ENCODE results near the gene SMAD3. TPM values are rescaled to one million over a fixed set of nuclear protein-coding genes. Genes with fewer than 3 reads are reported as not detected.

SMAD3 gene
- total RNA-seq, 4 donors from 2014 or later = 21.2 to 32.3 (median 24.2) TPM

DNA sequence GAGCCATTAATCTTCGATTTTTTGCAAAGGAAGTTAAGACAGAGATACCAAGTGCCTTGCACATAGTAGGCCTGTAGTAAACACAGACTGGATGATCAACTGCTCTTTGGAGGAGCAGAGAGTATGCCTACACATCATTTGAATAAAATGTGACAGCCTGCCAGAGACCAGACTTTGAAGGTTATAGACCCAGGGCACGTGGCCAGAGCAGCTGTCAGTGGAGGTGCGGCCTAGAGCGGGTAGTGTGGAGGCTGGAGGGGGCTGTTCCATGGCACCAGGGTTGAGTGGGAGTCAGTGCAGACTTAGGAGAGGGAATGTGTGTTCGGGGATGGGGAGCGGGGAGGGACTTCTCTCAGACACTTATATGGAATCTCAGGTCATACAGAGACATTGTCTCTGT lies 80.8 kb downstream of the SMAD3 start:
- DNase-seq (ENCODE audit: extremely low spot score) = no peak
- peaks cover 79 to 100% (median 97%) of the 10 kb centered on the region in 4 donors for H3K4me1 ChIP-seq

DNA sequence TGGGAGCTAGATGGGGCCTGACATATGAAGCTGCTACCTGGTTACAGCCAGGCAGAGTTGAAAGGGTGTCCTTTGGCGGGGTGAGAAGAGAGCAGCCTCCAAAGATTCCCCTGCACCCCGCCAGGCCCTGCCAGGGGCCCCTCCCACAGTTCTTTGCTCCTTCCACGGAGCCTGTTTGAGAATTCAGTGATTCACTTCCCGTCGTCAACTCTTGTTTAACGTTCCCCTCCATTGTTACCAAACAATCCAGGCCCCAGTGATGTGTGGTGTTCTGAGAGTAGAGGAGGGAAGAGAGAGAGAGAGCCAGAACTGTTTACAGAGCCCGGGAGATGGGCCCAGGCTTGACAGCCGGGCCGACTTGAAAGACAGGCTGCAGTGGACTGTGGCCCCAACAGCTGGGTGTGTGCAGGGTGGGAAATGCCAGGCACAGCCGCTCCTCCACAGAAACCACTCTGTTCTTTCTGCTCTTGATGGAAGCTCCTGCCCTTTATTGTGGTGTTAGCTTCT lies 81.5 kb downstream of the SMAD3 start:
- intact Hi-C loops (cut with DNase I) = no loop called here
- Histone ChIP-seq H3K36me3 (no peaks in the 10 kb centered on the region), H3K27me3 (no peaks in the 10 kb centered on the region), H3K27ac (replicated peaks in 1 of 4) (peak overlapping the region; percentile 84 to 87 (median 86)), H3K4me3 (no peak overlapping the region), H3K4me1 (peaks cover 75 to 93% (median 90%) of the 10 kb centered on the region in 4 donors), H3K9me3 (no peaks in the 10 kb centered on the region)
- TF ChIP-seq POLR2AphosphoS5 (IDR thresholded peaks at IDR 0.05) (peak; percentile 68 to 71), POLR2A (IDR thresholded peaks at IDR 0.05; ENCODE audit: low read depth) (no peak)
- no peak for DNase-seq (ENCODE audit: extremely low spot score)
- 11% methylated on average over 10 of the region's 10 CpGs for WGBS

More for the DNA sequence above, 80.8 kb downstream of the SMAD3 start:
- WGBS = 51% methylated on average over 6 of the region's 6 CpGs
- intact Hi-C loops (cut with DNase I) = no loop called here
- no peaks in the 10 kb centered on the region for H3K36me3 ChIP-seq
- H3K27ac ChIP-seq (replicated peaks in 1 of 4) = peak overlapping the region; percentile 84 to 87 (median 86)
- TF ChIP-seq CTCF (IDR thresholded peaks at IDR 0.05) = no peak
- TF ChIP-seq POLR2A (IDR thresholded peaks at IDR 0.05; ENCODE audit: low read depth) = no peak
- no peak for TF ChIP-seq EP300 (IDR thresholded peaks at IDR 0.05)
- no peak for TF ChIP-seq POLR2AphosphoS5 (IDR thresholded peaks at IDR 0.05)
- no peaks in the 10 kb centered on the region for H3K27me3 ChIP-seq
- no peaks in the 10 kb centered on the region for H3K9me3 ChIP-seq
- H3K4me3 ChIP-seq = no peak overlapping the region

- intact Hi-C loops (cut with DNase I) = no loop called here
- no peak for DNase-seq (ENCODE audit: extremely low spot score)
- WGBS = 59% methylated on average over 7 of the region's 7 CpGs
Measured at GRCh38 chr15:67147396-67147949, 82.1 kb downstream of the SMAD3 start.

DNA sequence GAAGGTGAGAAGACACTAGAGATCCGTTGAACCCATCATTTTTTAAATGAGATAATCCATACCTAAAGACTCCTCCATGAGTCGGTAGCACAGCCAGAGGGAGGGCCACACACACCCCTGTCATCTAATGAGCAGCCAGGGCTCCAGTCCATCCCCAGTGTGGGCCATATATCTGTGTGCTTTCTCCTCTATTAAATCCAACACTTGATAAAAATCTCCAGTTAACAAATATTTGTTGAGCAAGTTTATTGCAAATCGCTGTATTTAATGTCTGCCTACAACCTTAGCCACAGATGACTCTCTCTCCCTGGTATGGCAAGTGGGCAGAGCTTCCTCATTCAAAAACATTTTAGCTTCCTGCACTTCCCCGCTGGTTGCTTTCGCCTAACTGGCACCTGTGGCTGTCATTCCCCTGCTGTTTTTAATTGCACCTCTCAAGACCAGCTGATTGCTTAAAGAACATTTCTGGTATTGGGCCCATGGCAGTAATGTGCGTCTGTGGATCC lies 82.8 kb downstream of the SMAD3 start:
- Histone ChIP-seq H3K9me3 (no peaks in the 10 kb centered on the region), H3K27me3 (no peaks in the 10 kb centered on the region), H3K27ac (replicated peaks in 1 of 4) (peak overlapping the region; percentile 84 to 87 (median 86)), H3K4me1 (peaks cover 62 to 83% (median 77%) of the 10 kb centered on the region in 4 donors), H3K36me3 (no peaks in the 10 kb centered on the region), H3K4me3 (no peak overlapping the region)
- TF ChIP-seq CTCF (IDR thresholded peaks at IDR 0.05) (no peak), EP300 (IDR thresholded peaks at IDR 0.05) (no peak), POLR2AphosphoS5 (IDR thresholded peaks at IDR 0.05) (no peak), POLR2A (IDR thresholded peaks at IDR 0.05; ENCODE audit: low read depth) (no peak)
- 75% methylated on average over 6 of the region's 6 CpGs for WGBS
- no peak for DNase-seq (ENCODE audit: extremely low spot score)
- intact Hi-C loops (cut with DNase I) = no loop called here

More at GRCh38 chr15:67147396-67147949, 82.1 kb downstream of the SMAD3 start:
- Histone ChIP-seq H3K27ac (replicated peaks in 1 of 4) (peak overlapping the region; percentile 84 to 87 (median 86)), H3K4me1 (peaks cover 69 to 87% (median 84%) of the 10 kb centered on the region in 4 donors), H3K9me3 (no peaks in the 10 kb centered on the region), H3K4me3 (no peak overlapping the region), H3K36me3 (no peaks in the 10 kb centered on the region), H3K27me3 (no peaks in the 10 kb centered on the region)
- TF ChIP-seq EP300 (IDR thresholded peaks at IDR 0.05) = no peak

GRCh38 chr15:67149068-67149772 lies 83.8 kb downstream of the SMAD3 start:
- WGBS = 93% methylated on average over 6 of the region's 6 CpGs
- DNase-seq (ENCODE audit: extremely low spot score) = no peak
- Histone ChIP-seq H3K27me3 (no peaks in the 10 kb centered on the region), H3K36me3 (no peaks in the 10 kb centered on the region), H3K4me1 (peaks cover 61 to 79% (median 77%) of the 10 kb centered on the region in 4 donors), H3K27ac (replicated peaks in 1 of 4) (peak overlapping the region; percentile 84 to 87 (median 86)), H3K9me3 (no peaks in the 10 kb centered on the region), H3K4me3 (no peak overlapping the region)
- TF ChIP-seq POLR2AphosphoS5 (IDR thresholded peaks at IDR 0.05) (no peak), POLR2A (IDR thresholded peaks at IDR 0.05; ENCODE audit: low read depth) (no peak), EP300 (IDR thresholded peaks at IDR 0.05) (no peak), CTCF (IDR thresholded peaks at IDR 0.05) (no peak)
- intact Hi-C loops (cut with DNase I) = no loop called here

Data from esophagus muscularis mucosa (tissue), 4 donors.